Keratinocyte (primary cell): ENCODE data around the gene FAM110A. TPM values are rescaled to one million over a fixed set of nuclear protein-coding genes. Genes with fewer than 3 reads are reported as not detected.

Experiments
- DNase-seq: peaks from one replicate; pipeline ENCODE4 v3.0.0-alpha.2; 2011; ENCODE audit warnings: low read depth, missing footprints, low spot score
- FAIRE-seq: peaks from 2 replicates; lab custom pipeline; 2011; peaks lifted over from hg19 to GRCh38; lab: Jason Lieb, UNC
- H2AFZ ChIP-seq: 2 replicates; pipeline ENCODE4 v1.6.0; 2012; ENCODE audit warnings: low read length, control low read depth, inconsistent platforms; ENCODE audit not compliant: control insufficient read depth
- H3K27ac ChIP-seq: 2 replicates; pipeline ENCODE4 v1.5.1; 2011; ENCODE audit warnings: low read length; ENCODE audit not compliant: control insufficient read depth, insufficient read depth
- H3K27me3 ChIP-seq: 3 replicates; pipeline ENCODE4 v1.6.0; 2011; ENCODE audit warnings: low read length; ENCODE audit not compliant: control insufficient read depth, insufficient read depth; ENCODE audit errors: extremely low read depth
- H3K36me3 ChIP-seq, 2 experiments: 2 replicates in 1 of 2; 3 replicates in 1 of 2; pipeline ENCODE4 v1.5.1; 2011; ENCODE audit warnings: low read length in 2 of 2, mild to moderate bottlenecking in 1 of 2; ENCODE audit not compliant: control insufficient read depth in 2 of 2, insufficient read depth in 2 of 2; ENCODE audit errors: extremely low read depth in 1 of 2
- H3K4me1 ChIP-seq: 3 replicates; pipeline ENCODE4 v1.5.1; 2011; ENCODE audit warnings: low read length; ENCODE audit not compliant: control insufficient read depth, insufficient read depth; ENCODE audit errors: extremely low read depth
- H3K4me2 ChIP-seq: 3 replicates; pipeline ENCODE4 v1.6.0; 2011; ENCODE audit warnings: low read depth, low read length; ENCODE audit not compliant: control insufficient read depth, insufficient read depth; ENCODE audit errors: extremely low read depth
- H3K4me3 ChIP-seq, 3 experiments: fragments of 200-600 bp in 1 of 3; sonication (generic) in 1 of 3; 2 replicates in 2 of 3; 3 replicates in 1 of 3; pipeline ENCODE4 v1.5.1; 2011 to 2016; ENCODE audit warnings: low read length in 3 of 3, mild to moderate bottlenecking in 3 of 3, control low read depth in 2 of 3, inconsistent platforms in 1 of 3, low read depth in 1 of 3, mixed read lengths in 1 of 3, mixed run types in 1 of 3, moderate library complexity in 1 of 3; ENCODE audit not compliant: control insufficient read depth in 2 of 3, insufficient read depth in 2 of 3; ENCODE audit errors: extremely low read depth in 1 of 3
- H3K79me2 ChIP-seq: 2 replicates; pipeline ENCODE4 v1.6.0; 2012; ENCODE audit warnings: low read length; ENCODE audit not compliant: control insufficient read depth, insufficient read depth
- H3K9ac ChIP-seq: 3 replicates; pipeline ENCODE4 v1.6.0; 2011; ENCODE audit warnings: low read length; ENCODE audit not compliant: control insufficient read depth, insufficient read depth; ENCODE audit errors: extremely low read depth
- H3K9me1 ChIP-seq: 3 replicates; pipeline ENCODE4 v1.6.0; 2011; ENCODE audit warnings: low read length; ENCODE audit not compliant: control insufficient read depth, insufficient read depth; ENCODE audit errors: extremely low read depth
- H3K9me3 ChIP-seq: 2 replicates; pipeline ENCODE4 v1.5.1; 2012; ENCODE audit warnings: low read depth, low read length; ENCODE audit not compliant: control insufficient read depth
- H4K20me1 ChIP-seq: 3 replicates; pipeline ENCODE4 v1.6.0; 2011; ENCODE audit warnings: low read length; ENCODE audit not compliant: control insufficient read depth, insufficient read depth; ENCODE audit errors: extremely low read depth
- CTCF ChIP-seq, 3 experiments: IDR thresholded peaks in 1 of 3; conservative IDR thresholded peaks in 1 of 3; optimal IDR thresholded peaks in 1 of 3; 2 replicates in 2 of 3; 3 replicates in 1 of 3; pipeline versions ENCODE3 to v1.5.1; 2011; ENCODE audit warnings: low read length in 3 of 3, mild to moderate bottlenecking in 3 of 3, moderate library complexity in 2 of 3, control low read depth in 1 of 3, inconsistent platforms in 1 of 3; ENCODE audit not compliant: insufficient read depth in 2 of 3; ENCODE audit errors: extremely low read depth in 1 of 3
- EZH2 ChIP-seq: IDR thresholded peaks from one replicate; pipeline ENCODE4 v1.6.1; 2012; ENCODE audit warnings: inconsistent platforms, mild to moderate bottlenecking, low read length, moderate library complexity
- dilution Hi-C: fragments of 300-500 bp; cut with MboI; formaldehyde crosslinking; loops from one replicate; pipeline ENCODE4 v1.7.0; 2020; ENCODE audit warnings: low sequenced_read_pairs; ENCODE audit not compliant: extremely low pct_ligation_motif_present
- polyA plus RNA-seq, 5 experiments: library from polyadenylated mRNA; depleted of rRNA in 3 of 5; stranded (reverse) in 3 of 5; stranded (forward) in 1 of 5; unstranded in 1 of 5; fragments of >200 nt; gene quantifications; 1 replicate in 1 of 5; 2 replicates in 3 of 5; 3 replicates in 1 of 5; pipeline versions ENCODE4 v1.2.1 to v1.2.3, GENCODE V29; 2011 to 2012; ENCODE audit warnings: missing spikeins in 2 of 5, low read depth in 1 of 5, low replicate concordance in 1 of 5

FAM110A gene
- polyA plus RNA-seq, 1 donor (not counting 4 experiments of a cell fraction or from before 2014, with no cell fraction given), result 12.3 TPM

- H3K79me2 ChIP-seq, result no peaks in the 10 kb centered on the region
- no peaks in the 10 kb centered on the region for H4K20me1 ChIP-seq
- H3K27me3 ChIP-seq, result no peaks in the 10 kb centered on the region
- H3K27ac ChIP-seq, result peak overlapping the region; percentile 87
- dilution Hi-C loops, result no loop called here
- H3K9ac ChIP-seq, result peak overlapping the region; percentile 75
- H3K4me2 ChIP-seq, result peak overlapping the region; percentile 89
- TF ChIP-seq CTCF (optimal IDR thresholded peaks at IDR 0.05 in 1 of 3, IDR thresholded peaks at IDR 0.05 in 1 of 3, conservative IDR thresholded peaks at IDR 0.05 in 1 of 3; ENCODE audit: extremely low read depth in 1 of 3, insufficient read depth in 2 of 3, low read length in 3 of 3), result peak in 1 of 3 experiments; percentile 19
- TF ChIP-seq EZH2, result no peak
- no peaks in the 10 kb centered on the region for H3K36me3 ChIP-seq
- H3K4me1 ChIP-seq, result peaks cover 73% of the 10 kb centered on the region
- peak; percentile 98 for DNase-seq
- H3K9me3 ChIP-seq, result no peaks in the 10 kb centered on the region
- peak overlapping the region; percentile 28 for H2AFZ ChIP-seq
- peak overlapping the region in 2 of 3 experiments; percentile 58 to 71 for H3K4me3 ChIP-seq
- peak; percentile 99 for FAIRE-seq
- H3K9me1 ChIP-seq, result no peaks in the 10 kb centered on the region
Measured at GRCh38 chr20:856361-856775, 22.9 kb downstream of the FAM110A start.

- Histone ChIP-seq H3K9me1 (no peaks in the 10 kb centered on the region), H3K27me3 (no peaks in the 10 kb centered on the region), H4K20me1 (no peaks in the 10 kb centered on the region), H3K36me3 (no peaks in the 10 kb centered on the region), H3K9ac (no peak overlapping the region), H3K79me2 (no peaks in the 10 kb centered on the region), H2AFZ (no peak overlapping the region), H3K27ac (peak overlapping the region; percentile 87), H3K4me3 (no peak overlapping the region), H3K4me1 (peaks cover 74% of the 10 kb centered on the region), H3K4me2 (peak overlapping the region; percentile 51), H3K9me3 (no peaks in the 10 kb centered on the region)
- FAIRE-seq (peak; percentile 90), DNase-seq (peak; percentile 69)
- TF ChIP-seq CTCF (optimal IDR thresholded peaks at IDR 0.05 in 1 of 3, IDR thresholded peaks at IDR 0.05 in 1 of 3, conservative IDR thresholded peaks at IDR 0.05 in 1 of 3; ENCODE audit: extremely low read depth in 1 of 3, insufficient read depth in 2 of 3, low read length in 3 of 3), result no peak
- TF ChIP-seq EZH2, result no peak
- dilution Hi-C loops, result no loop called here
Measured at GRCh38 chr20:858011-858410, 24.5 kb downstream of the FAM110A start.
